ENCODE results near the gene CDK3.

Gene CDK3

DNA sequence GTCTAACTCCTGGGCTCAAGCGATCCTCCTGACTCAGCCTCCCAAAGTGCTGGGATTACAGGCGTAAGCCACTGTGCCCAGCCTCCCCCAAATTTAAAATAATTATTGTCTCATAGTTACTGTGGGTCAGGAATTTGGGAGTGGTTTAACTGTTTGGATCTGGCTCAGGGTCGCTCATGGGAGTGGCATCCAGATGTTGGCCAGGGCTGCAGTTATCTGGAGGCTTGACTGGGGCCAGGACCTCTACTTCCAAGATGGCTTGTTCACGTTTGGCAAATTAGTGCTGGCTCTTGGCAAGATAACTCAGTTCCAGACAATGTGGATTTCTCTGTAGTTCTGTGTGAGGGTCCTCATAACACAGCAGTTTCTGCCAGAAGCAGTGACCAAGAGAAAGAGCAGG lies 13.6 kb upstream of the CDK3 start:
- no peak for DNase-seq (ENCODE audit: low spot score)
- FAIRE-seq, result no peak

DNA sequence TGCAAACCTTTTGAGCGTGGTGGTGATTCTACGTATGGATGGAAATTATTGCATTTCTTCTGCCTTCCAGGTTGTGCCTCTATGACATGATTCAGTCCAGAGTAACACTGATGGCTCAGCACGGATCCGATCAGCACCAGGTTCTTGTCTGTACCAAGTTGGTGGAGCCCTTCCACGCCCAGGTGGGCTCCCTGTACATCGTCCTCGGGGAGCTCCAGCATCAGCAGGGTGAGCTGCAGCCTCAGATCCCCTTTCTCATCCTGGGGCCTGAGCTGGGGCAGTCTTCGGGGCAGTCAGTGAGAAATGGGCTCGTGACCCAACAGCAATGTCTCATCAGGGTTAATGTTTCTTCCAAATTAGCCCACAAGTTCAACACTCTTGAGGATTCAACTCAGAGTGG lies 9.3 kb upstream of the CDK3 start:
- FAIRE-seq (no peak), DNase-seq (ENCODE audit: low spot score) (no peak)

DNA sequence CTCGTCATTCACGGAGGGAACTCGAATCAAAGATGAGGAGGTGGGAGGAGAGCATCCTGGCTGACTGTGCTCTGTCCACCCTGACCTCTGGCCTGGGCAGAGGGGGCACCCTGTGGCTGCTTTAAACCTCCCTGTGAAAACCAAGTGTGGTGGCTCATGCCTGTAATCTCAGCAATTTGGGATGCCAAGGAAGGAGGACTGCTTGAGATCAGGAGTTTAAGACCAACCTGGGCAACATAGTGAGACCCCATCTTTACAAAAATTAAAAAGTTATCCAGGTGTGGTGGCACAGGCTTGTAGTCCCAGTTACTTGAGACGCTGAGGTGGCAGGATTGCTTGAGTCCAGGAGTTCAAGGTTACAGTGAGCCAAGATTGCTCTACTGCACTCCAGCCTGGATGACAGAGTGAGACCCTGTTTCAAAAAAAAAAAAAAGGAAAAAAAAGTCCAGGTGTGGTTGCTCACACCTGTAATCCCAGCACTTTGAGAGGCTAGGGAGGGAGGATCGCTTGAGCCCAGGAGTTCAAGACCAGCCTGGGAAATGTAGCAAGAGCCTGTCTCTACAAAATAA lies 5.8 kb upstream of the CDK3 start:
- FAIRE-seq (no peak), DNase-seq (ENCODE audit: low spot score) (no peak)

DNA sequence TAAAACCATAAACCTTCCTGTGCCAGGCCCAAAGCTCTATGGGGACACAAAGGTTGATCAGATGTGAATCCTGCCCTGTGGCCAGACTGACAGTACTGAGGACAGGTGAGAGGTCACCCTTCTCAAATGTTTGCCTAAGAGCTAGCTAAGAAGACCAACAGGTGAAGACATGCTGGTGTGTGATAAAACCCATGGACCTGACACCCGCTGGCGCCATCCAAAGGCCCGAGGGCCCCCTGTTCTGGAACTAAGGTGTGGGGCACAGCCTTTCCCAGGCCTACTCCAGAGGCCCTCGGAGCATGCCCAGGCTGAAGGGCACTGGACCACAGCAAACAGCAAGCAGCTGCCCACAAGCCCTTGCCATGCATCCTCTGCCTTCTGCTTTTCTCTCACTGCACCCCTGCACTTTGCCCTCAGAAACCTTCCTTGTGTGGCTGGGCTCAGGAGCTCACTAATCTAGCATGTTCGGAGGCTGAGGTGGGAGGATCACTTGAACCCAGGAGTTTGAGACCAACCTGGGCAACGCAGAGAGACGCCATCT lies 5.2 kb upstream of the CDK3 start:
- FAIRE-seq (no peak), DNase-seq (ENCODE audit: low spot score) (no peak)

DNA sequence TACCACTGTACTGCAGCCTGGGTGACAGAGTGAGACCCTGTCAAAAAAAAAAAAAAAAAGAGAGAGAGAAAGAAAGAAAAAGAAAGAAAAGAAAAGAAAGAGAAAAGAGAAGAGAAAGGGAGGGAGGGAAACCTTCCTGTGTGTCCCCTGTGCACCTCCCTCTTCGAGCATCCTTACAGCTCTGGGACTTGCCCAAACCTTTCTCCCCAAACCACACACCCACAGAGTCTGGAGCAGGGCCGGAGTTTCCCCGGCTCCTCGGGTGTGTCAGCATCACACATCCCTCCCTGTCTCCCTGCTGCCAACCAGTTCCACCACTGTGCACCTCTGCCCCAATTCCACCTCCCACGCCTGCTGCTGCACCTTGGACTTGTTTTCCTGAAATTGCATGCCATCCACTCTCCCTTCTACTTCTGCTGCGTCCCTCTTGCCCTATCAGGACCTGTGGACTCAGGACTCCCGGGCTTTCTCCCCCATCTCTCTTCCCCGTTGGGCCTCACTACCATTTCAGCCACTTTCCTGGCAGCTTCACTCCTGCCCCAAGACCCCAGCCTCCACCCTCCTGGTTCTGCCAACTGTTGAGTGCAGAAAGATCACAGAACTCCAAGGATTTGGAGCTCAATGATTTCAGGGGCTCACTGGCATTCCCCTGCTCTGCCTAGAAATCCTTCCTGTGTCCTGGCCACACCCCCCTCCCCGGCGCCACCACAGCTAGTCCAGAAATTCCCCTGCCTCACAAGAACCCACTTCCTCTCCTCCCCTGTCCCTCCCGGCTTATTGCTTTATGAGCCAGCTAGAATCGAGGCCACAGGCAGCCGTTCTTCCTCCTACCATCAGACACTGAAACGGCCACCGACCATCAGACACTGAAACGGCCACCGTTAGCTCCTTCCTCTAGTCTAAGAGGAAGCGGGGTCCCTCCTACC lies 3.7 kb upstream of the CDK3 start:
- FAIRE-seq, result peak; percentile 70
- peak; percentile 72 for DNase-seq (ENCODE audit: low spot score)

DNA sequence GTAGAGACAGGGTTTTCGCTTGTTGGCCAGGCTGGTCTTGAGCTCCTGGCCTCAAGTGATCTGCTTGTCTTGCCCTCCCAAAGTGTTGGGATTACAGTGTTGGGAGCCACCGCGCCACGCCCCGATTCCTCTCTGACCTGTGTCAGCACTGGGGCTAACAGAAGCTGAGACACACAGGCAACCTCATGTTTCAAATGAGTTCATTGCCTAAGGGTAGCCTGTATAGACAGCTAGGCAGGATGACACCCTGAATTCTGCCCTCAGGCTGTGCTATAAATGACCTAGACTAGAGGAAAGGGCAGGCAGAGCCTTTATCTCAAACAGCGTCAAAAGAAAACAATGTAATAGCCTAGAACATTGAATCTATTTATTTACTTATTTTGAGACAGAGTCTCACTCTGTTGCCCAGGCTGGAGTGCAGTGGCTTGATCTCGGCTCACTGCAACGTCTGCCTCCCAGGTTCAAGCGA lies 2.3 kb upstream of the CDK3 start:
- DNase-seq (ENCODE audit: low spot score) (no peak), FAIRE-seq (no peak)

DNA sequence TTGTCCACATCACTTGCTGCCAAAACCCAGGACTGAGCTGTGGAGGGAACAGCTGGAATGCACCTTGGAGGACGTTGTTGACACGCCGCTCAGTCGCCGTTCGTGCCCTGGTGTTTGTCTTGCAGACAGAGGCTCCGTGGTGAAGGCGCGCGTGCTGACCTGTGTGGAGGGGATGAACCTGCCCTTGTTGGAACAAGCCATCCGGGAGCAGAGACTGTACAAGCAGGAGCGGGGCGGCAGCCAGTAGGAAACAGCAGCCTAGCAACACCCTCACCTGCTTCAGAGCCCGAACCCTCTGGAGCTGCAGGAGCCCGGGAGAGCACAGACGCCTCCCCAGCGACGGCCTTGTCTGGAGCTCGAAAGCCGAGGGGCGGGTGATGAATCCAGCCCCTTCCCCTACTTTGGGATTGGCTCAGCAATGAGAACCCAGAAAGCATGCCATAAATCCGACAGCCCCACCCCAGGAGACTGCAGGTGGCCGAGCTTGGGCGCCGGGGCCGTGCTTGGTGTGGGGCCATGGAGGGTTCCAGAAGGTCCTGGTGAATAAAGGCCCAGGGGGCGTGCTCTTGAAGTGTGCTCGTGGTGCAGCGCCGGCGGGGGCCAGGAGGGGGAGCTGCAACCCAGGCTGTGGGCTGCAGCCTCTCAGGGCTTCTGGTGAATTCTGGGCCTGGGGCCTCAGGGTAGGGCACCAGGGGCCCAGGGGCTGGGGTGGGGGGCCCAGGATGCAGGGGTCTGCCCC lies 470 bp upstream of the CDK3 start:
- peak; percentile 20 for DNase-seq (ENCODE audit: low spot score)
- no peak for FAIRE-seq

DNA sequence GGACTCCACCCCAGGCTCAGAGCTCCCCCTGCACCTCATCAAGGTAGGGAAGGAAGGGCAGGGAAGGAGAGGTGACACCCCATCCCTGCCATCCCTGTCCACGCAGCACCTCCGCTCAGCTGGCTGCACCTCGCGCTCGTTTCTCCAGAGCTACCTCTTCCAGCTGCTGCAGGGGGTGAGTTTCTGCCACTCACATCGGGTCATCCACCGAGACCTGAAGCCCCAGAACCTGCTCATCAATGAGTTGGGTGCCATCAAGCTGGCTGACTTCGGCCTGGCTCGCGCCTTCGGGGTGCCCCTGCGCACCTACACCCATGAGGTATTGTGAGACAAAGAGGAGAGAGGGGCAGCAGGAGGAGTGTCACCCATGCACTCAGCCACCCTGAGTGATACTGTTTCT lies 1.4 kb downstream of the CDK3 start:
- no peak for FAIRE-seq
- no peak for DNase-seq (ENCODE audit: low spot score)

DNA sequence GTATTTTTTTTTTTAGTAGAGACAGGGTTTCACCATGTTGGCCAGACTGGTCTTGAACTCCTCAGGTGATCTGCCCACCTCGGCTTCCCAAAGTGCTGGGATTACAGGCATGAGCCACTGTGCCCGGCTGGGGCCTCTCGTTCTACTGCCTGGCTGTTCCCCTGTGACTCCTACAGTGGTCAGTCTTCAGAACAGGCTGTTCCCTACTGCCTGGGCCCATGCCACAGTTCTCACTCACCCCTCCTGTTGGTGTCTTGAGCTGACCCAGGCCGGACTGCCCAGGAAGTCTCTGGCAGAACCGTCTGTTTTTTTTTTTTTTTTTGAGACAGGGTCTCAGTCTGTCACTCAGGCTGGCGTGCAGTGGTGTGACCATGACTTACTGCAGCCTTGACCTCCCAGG lies 3.3 kb downstream of the CDK3 start:
- DNase-seq (ENCODE audit: low spot score) (no peak), FAIRE-seq (no peak)

DNA sequence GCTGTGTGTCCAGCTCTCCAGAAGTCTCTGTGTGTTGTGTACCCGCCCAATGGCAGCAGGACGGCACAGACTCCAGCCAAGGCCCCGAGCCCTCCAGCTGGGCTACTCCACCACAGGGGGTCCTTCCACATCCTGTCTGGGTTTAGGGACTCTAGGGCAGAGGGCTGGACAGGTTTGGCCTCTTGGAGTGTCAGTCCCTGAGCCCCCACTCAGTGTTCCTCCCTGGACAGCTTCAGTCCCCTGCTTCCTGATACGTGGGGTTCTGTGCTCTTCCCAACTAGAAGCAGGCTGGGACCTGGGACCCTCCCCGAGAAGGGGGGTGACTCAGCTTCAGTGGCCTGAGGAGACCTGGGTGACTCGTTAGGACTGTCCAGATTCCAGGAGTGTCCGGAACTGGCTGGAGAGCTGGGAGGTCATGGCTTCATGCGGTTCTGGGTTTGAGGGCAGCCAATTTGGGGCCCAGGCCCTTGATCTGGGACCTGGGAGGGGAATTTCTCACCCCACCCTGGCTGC lies 4.2 kb downstream of the CDK3 start:
- DNase-seq (ENCODE audit: low spot score) (peak; percentile 15), FAIRE-seq (no peak)

DNA sequence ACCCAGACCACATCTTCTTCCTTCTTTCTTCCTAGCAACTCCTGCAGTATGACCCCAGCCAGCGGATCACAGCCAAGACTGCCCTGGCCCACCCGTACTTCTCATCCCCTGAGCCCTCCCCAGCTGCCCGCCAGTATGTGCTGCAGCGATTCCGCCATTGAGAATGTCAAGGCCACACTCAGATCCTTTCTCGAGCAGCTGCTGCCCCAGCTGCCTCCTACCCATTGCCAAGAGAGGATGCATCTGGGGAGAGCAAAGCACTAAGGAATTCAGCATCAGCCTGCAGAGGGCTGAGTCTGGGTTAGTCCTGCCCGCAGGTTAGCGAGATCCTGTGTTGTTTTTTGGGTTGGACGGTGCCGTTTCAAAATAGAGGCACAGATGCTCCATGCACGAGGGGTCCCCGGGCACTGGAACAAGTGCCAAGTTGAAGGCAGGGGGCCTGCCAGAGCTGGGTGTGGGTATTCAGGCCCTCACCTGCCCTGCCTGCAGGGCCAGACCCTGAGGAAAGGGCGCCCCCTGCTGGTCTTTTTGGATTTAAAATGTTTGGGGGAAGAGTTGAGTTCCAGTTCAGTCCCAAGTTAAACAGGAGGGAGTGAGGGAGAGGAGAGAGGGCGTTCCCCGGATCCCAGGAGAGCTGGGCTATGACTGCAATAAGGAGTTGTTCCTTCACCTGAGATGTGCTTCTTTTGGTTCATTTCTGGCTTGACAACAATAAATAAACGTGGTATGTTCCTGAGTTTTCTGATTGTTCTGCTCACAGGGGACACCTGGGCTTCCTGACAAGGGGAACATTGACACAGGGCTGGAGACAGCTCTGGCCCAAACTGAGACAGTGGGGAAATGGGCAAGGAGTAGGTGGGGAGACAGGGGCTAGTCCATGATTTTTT lies 4.9 kb downstream of the CDK3 start:
- FAIRE-seq (no peak), DNase-seq (ENCODE audit: low spot score) (peak; percentile 40)

DNA sequence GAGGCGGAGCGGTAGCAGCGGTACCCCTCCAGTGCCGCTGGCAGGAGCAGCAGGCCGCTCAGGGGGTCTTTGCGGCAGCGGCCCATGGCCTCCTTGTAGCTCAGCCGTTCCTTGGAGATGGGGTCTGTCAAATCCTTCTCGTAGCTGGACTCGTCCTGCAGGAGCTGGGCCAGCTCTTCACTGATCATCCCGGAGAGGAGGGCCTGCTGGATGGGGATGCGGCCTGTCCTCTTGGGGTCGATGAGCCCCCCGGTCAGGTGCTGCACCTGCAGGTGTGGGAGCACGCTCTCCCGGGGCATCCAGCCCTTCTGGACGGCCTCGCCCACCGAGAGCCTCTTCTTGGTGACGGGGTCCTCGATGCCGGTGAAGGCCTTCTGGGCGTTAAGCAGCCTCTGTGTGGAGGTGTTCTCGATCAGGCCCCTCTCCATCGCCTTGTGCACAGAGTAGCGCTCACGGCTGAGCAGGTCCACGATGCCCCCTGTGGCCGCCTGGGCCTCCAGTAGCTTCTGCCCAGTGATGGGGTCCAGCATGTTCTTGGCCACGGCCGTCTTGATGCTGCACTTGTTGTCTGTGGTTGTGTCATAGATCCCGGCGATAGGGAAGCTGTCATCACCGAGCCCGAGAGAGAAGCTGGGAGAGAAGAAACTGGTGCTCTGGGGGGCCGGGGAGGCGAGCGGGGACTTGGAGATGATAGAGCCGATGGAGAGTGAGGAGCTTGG lies 6.6 kb downstream of the CDK3 start:
- DNase-seq (ENCODE audit: low spot score) (no peak), FAIRE-seq (no peak)

DNA sequence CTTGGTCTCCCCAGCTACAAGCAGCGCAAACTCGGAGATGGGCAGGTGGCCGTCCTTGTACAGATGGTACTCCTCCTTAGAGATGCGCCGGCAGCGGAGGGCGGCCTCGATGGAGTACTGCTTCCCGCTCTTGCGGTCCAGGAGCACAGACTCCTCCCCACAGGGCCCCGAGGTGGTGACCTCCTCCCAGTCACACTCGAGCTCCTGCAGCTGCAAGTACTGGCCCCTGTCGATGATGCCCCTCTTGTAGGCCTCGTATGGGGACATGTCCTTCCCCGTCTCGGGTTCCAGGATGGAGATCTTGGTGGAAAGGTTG lies 7.2 kb downstream of the CDK3 start:
- no peak for DNase-seq (ENCODE audit: low spot score)
- no peak for FAIRE-seq

DNA sequence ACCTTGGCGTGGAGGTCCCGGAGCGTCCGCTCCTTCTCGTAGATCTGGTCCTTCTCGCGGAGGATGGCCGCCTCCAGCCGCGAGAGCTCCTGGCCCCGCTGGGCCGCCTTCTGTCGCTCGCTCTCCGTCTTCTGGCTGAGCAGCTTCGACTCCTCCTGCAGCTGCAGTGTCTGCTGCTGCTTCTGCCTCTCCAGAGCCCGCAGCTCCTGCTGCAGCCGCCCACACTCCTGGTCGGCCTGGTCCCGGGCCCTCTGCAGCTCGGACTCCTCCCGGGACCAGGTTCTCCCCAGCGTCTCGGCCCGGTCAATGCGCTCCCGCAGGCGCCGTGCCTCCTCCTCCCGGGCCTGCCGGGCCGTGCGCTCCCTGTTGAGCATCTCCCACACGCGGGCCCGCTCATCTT lies 7.6 kb downstream of the CDK3 start:
- FAIRE-seq (no peak), DNase-seq (ENCODE audit: low spot score) (no peak)

DNA sequence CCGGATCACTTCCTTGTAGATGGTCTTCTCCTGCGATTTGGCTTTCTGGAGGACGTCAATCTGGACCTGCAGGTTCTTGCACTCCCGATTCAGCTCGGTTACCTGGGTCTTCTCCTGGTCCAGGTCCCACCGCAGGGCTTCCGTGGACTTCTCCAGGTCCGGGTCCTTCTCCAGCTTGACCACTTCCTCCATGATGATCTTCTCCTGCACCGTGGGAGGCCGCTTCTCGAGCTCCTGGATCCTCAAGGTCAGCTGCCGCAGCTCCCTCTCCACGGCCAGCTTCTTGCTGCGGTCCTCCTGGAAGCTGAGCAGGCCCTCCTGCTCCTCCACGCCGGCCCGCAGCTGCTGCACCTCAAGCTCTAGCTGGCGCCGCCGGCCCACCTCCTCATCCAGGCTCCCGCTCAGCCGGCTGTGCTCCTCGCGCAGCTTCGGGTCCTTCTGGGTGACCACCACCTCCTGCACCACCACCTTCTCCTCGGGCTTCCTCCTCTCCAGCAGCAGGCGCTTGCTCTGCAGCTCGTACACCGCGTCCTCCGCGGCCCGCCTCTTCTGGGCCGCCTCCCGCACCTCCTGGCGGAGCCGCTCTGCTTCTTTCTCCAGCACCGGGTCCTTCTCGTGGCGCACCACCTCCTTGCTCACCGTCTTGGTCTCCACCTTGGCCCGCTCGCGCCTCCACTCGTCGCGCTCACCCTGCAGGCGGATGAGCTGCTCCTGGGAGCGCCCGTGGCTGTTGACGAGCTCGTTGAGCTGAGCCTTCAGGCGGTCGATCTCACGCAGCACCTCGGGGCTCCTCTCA lies 8.2 kb downstream of the CDK3 start:
- FAIRE-seq, result no peak
- DNase-seq (ENCODE audit: low spot score), result no peak

DNA sequence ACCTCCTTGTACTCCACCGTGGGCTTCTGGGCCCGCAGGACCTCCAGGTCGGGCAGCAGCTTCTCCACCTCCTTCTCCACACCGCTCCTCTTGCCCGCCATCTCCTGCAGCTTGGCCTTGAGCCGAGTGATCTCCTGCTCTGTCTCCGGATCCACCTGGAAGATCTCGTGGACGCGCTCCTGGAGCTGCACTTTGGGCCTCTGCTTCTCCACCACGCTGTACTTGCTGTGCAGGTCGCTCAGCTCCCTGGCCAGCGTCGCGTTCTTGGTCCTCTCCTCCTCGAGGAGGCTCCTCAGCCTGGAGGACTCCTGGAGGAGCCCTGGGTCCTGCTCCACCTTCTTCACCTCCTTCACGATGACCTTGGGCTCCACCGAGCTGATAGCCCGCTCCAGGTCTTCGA lies 8.8 kb downstream of the CDK3 start:
- no peak for DNase-seq (ENCODE audit: low spot score)
- no peak for FAIRE-seq

DNA sequence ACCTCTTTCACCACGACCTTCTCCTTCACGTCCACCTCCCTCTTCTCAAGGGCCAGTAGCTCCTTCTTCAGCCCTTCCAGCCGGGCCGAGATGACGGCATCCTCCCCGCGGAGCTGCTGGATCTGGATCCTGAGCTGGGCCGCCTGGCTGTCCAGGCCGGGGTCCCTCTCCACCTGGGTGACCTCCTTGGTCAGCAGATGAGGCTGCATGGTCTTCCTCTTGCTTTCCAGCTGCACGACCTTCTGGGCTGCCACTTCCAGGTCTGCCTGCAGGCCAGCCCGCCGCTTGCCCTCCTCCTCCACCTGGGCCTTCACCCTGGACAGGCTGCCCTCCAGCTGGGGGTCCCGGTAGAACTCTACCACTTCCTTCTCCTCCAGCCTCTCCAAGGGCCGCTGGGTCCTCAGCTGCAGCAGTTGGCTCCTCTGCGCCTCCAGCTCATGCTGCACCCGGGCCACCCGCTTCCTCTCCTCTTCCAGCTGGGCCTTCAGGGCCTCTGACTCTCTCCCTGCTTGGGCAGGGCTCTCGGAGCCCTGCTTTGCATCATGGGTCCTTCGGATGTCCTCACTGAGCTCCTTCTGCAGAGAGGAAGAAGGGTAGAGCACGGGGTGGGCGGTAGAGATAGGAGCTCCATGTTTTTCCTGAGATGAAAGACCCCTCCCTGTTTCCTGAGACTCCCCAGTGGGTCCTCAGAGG lies 9.5 kb downstream of the CDK3 start:
- DNase-seq (ENCODE audit: low spot score) (no peak), FAIRE-seq (no peak)

DNA sequence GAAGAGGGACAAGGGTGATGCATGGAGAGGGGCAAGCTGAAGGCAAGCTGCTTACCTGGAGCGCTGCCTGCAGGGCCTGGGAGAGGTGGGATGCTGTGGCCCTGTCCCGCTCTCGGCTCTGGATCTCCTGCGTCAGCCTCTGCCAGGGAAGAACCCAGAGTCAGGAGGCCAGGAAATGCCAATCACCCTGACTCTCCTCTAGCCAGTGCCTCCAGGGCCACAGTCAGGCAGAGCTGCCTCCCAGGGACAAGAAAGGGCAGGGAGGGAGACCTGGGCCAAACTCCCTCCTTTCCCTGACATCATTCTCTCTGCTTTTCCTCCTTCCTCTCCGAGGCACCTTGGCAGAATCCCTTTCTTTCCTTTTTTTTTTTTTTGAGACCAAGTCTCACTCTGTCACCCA lies 11.3 kb downstream of the CDK3 start:
- DNase-seq (ENCODE audit: low spot score), result no peak
- FAIRE-seq, result no peak

DNA sequence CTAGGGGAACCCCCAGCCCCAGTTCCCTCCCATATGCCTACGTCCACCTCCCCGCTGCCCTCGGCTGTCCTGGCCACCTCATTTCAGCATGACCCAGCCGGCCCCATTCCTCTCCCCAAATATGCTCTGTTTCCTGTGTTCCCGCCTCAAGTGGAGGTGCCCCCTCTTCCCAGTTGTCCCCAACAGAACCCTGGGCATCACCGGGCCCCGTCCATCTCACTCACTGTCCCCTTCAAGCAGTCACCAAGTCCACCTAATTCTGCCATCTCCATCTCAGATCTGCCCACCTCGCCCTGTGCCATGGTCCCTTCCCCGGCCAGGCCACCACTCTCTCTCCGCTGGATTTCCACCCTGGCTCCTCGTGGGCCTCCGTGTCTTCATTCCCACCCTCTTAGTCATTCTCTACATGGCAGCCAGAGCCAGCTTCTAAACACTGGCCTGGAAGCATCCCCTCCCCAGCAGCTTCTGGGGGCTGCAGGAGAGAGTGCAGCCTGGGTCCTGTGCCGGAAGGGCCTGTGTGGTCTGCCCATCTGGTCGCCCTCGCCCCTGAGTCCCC lies 12.8 kb downstream of the CDK3 start:
- DNase-seq (ENCODE audit: low spot score) (no peak), FAIRE-seq (no peak)
